ENCODE data around the gene RNF112. TPM values are rescaled to one million over a fixed set of nuclear protein-coding genes. Genes with fewer than 3 reads are reported as not detected.

The RNF112 gene
- polyA plus RNA-seq, 1 experiment = 0.70 TPM

DNA sequence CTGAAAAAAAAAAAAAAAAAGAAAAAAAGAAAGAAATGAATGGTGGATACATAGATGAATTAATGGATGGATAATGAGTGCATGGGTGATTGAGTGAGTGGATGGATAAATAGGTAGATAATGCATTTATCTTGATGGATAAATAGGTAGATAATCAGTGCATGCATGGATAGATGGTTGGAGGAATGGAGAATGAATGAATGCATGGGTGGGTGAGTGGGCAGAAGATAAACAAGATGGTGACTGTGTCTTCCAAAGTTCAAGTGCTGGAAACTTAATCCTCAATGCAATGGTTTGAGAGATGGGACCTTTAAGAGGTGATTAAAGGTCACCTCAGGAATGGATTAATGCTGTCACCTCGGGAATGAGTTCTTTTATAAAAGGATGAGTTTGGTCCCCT is 6.8 kb upstream of the RNF112 start:
- ChIA-PET POLR2A (no interaction called here), CTCF (no interaction called here)
- DNase-seq (ENCODE audit: low read depth) = no peak
- TF ChIP-seq, protein P1, sequence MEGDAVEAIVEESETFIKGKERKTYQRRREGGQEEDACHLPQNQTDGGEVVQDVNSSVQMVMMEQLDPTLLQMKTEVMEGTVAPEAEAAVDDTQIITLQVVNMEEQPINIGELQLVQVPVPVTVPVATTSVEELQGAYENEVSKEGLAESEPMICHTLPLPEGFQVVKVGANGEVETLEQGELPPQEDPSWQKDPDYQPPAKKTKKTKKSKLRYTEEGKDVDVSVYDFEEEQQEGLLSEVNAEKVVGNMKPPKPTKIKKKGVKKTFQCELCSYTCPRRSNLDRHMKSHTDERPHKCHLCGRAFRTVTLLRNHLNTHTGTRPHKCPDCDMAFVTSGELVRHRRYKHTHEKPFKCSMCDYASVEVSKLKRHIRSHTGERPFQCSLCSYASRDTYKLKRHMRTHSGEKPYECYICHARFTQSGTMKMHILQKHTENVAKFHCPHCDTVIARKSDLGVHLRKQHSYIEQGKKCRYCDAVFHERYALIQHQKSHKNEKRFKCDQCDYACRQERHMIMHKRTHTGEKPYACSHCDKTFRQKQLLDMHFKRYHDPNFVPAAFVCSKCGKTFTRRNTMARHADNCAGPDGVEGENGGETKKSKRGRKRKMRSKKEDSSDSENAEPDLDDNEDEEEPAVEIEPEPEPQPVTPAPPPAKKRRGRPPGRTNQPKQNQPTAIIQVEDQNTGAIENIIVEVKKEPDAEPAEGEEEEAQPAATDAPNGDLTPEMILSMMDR (IDR thresholded peaks at IDR 0.05; ENCODE audit: insufficient read depth, low read depth, low read length) = no peak
- Histone ChIP-seq H3K36me3 (ENCODE audit: control insufficient read depth, insufficient read depth, low read length) (no peaks in the 10 kb centered on the region), H3K4me3 (ENCODE audit: low read depth, low read length) (no peak overlapping the region), H3K27me3 (ENCODE audit: control insufficient read depth, insufficient read depth, low read length) (no peaks in the 10 kb centered on the region)

DNA sequence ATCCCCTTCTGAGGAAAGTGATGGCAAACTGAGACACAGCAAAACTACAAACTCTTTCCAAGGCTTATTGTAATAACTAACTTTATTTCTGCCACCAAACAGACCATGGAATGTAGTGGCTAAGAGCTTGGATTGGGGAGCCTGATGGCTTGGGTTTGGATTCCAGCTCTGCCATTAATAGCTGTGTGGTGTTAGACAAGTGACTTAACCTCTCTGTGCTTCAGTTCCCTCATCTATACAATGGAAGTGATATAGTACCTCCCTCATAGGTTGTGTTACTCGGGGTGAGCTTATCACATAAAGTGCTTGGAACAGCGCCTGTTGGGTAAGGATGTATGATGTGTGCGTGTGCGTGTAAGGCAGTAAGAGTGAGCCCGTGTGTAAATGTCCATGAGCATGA is 5.9 kb upstream of the RNF112 start:
- Histone ChIP-seq H3K4me3 (ENCODE audit: low read depth, low read length) (no peak overlapping the region), H3K27me3 (ENCODE audit: control insufficient read depth, insufficient read depth, low read length) (no peaks in the 10 kb centered on the region), H3K36me3 (ENCODE audit: control insufficient read depth, insufficient read depth, low read length) (no peaks in the 10 kb centered on the region)
- TF ChIP-seq, protein P1 (IDR thresholded peaks at IDR 0.05; ENCODE audit: insufficient read depth, low read depth, low read length) = no peak
- ChIA-PET POLR2A (no interaction called here), CTCF (interaction anchor here (1.3 kb wide), 1 partner anchor 42 kb away, joined by 4 read pairs; no protein-coding TSS in a partner anchor)
- no peak for DNase-seq (ENCODE audit: low read depth)

GRCh38 chr17:19407601-19408345 is 3.3 kb upstream of the RNF112 start:
- no peak overlapping the region for H3K4me3 ChIP-seq (ENCODE audit: low read depth, low read length)
- DNase-seq (ENCODE audit: low read depth) = no peak
- ChIA-PET POLR2A (no interaction called here), CTCF (interaction anchor here (1.1 kb wide), 1 partner anchor 12 kb away, joined by 3 read pairs; no protein-coding TSS in a partner anchor)
- no peaks in the 10 kb centered on the region for H3K27me3 ChIP-seq (ENCODE audit: control insufficient read depth, insufficient read depth, low read length)
- TF ChIP-seq, protein P1 (IDR thresholded peaks at IDR 0.05; ENCODE audit: insufficient read depth, low read depth, low read length) = no peak
- H3K36me3 ChIP-seq (ENCODE audit: control insufficient read depth, insufficient read depth, low read length) = no peaks in the 10 kb centered on the region

GRCh38 chr17:19408346-19408710 is 2.7 kb upstream of the RNF112 start:
- ChIA-PET CTCF (interaction anchor here (1.1 kb wide), 1 partner anchor 11 kb away, joined by 3 read pairs; no protein-coding TSS in a partner anchor), POLR2A (no interaction called here)
- Histone ChIP-seq H3K4me3 (ENCODE audit: low read depth, low read length) (no peak overlapping the region), H3K27me3 (ENCODE audit: control insufficient read depth, insufficient read depth, low read length) (no peaks in the 10 kb centered on the region), H3K36me3 (ENCODE audit: control insufficient read depth, insufficient read depth, low read length) (no peaks in the 10 kb centered on the region)
- TF ChIP-seq, protein P1 (IDR thresholded peaks at IDR 0.05; ENCODE audit: insufficient read depth, low read depth, low read length) = no peak
- DNase-seq (ENCODE audit: low read depth) = no peak

DNA sequence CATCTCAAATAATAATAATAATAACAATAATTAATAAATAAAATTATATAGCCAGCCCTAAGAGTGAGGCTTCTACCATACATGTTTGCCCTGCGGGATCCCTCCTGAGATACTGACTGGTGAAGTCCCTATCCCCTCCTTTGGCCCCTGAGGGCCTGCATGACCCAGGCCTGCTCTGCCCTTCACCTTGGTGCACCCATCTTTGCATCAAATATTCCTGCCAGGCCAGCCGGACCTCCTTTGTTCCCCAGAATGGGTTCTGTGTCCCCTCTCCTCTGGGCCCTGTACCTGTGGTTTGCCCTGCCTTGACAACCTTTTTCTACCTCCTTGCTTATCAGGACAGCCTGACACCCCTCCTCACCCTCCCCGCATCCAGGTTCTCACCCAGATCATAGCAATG is 2.0 kb upstream of the RNF112 start:
- ChIA-PET POLR2A (interaction anchor here (1.3 kb wide), 1 partner anchor 22 kb away, joined by 4 read pairs; no protein-coding TSS in a partner anchor), CTCF (interaction anchor here (0.7 to 0.9 kb wide), 3 partner anchors 9 to 29 kb away, joined by 3 to 4 read pairs (median 3); no protein-coding TSS in a partner anchor)
- no peaks in the 10 kb centered on the region for H3K36me3 ChIP-seq (ENCODE audit: control insufficient read depth, insufficient read depth, low read length)
- no peaks in the 10 kb centered on the region for H3K27me3 ChIP-seq (ENCODE audit: control insufficient read depth, insufficient read depth, low read length)
- TF ChIP-seq, protein P1 (IDR thresholded peaks at IDR 0.05; ENCODE audit: insufficient read depth, low read depth, low read length) = no peak
- DNase-seq (ENCODE audit: low read depth) = no peak
- H3K4me3 ChIP-seq (ENCODE audit: low read depth, low read length) = no peak overlapping the region
